ENCODE data around the gene FADS2.
A peak's percentile ranks its signal among the peaks of the same experiment; 100 is the strongest.

DNA sequence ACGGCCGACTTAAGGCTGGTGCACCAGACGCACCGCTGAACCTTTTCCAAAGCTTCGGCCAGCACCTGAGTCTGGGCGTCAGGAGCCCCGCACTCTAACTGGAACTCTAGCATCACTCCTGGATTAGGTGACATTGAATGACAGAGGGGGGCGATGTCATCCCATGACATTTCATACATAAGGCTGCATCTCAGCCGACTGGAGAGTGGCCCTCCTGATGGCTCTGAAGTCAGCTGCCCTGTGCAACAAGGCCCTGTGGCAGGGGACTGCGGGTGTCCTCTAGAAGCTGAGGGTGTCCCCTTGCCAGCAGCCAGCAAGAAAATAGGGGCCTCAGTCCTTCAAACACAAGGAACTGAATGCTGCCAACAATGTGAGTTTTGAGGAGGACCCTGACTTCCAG, 73.3 kb downstream of the FADS2 start:
- TF ChIP-seq, protein P1, sequence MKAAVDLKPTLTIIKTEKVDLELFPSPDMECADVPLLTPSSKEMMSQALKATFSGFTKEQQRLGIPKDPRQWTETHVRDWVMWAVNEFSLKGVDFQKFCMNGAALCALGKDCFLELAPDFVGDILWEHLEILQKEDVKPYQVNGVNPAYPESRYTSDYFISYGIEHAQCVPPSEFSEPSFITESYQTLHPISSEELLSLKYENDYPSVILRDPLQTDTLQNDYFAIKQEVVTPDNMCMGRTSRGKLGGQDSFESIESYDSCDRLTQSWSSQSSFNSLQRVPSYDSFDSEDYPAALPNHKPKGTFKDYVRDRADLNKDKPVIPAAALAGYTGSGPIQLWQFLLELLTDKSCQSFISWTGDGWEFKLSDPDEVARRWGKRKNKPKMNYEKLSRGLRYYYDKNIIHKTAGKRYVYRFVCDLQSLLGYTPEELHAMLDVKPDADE (IDR thresholded peaks at IDR 0.05): no peak
- TF ChIP-seq EZH2 (IDR thresholded peaks at IDR 0.05; ENCODE audit: low read depth, unreplicated experiment) (no peak), NANOG (IDR thresholded peaks at IDR 0.05; ENCODE audit: borderline replicate concordance) (no peak), POLR2AphosphoS5 (IDR thresholded peaks at IDR 0.05; ENCODE audit: low read depth) (no peak), JUNB (IDR thresholded peaks at IDR 0.05; ENCODE audit: unreplicated experiment) (no peak), EZH2phosphoT487 (IDR thresholded peaks at IDR 0.05; ENCODE audit: unreplicated experiment) (no peak), CREB1 (CRISPR knock-in tag; IDR thresholded peaks at IDR 0.05; ENCODE audit: low read depth) (no peak), ZNF114 (CRISPR knock-in tag; IDR thresholded peaks at IDR 0.05) (no peak)
- TF ChIP-seq, protein P2, sequence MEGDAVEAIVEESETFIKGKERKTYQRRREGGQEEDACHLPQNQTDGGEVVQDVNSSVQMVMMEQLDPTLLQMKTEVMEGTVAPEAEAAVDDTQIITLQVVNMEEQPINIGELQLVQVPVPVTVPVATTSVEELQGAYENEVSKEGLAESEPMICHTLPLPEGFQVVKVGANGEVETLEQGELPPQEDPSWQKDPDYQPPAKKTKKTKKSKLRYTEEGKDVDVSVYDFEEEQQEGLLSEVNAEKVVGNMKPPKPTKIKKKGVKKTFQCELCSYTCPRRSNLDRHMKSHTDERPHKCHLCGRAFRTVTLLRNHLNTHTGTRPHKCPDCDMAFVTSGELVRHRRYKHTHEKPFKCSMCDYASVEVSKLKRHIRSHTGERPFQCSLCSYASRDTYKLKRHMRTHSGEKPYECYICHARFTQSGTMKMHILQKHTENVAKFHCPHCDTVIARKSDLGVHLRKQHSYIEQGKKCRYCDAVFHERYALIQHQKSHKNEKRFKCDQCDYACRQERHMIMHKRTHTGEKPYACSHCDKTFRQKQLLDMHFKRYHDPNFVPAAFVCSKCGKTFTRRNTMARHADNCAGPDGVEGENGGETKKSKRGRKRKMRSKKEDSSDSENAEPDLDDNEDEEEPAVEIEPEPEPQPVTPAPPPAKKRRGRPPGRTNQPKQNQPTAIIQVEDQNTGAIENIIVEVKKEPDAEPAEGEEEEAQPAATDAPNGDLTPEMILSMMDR (conservative IDR thresholded peaks at IDR 0.05; ENCODE audit: low read depth in 2 of 2): peak in 1 of 2 experiments; percentile 52; a peak in 2 of 4 replicates
- TF ChIP-seq, protein P3, sequence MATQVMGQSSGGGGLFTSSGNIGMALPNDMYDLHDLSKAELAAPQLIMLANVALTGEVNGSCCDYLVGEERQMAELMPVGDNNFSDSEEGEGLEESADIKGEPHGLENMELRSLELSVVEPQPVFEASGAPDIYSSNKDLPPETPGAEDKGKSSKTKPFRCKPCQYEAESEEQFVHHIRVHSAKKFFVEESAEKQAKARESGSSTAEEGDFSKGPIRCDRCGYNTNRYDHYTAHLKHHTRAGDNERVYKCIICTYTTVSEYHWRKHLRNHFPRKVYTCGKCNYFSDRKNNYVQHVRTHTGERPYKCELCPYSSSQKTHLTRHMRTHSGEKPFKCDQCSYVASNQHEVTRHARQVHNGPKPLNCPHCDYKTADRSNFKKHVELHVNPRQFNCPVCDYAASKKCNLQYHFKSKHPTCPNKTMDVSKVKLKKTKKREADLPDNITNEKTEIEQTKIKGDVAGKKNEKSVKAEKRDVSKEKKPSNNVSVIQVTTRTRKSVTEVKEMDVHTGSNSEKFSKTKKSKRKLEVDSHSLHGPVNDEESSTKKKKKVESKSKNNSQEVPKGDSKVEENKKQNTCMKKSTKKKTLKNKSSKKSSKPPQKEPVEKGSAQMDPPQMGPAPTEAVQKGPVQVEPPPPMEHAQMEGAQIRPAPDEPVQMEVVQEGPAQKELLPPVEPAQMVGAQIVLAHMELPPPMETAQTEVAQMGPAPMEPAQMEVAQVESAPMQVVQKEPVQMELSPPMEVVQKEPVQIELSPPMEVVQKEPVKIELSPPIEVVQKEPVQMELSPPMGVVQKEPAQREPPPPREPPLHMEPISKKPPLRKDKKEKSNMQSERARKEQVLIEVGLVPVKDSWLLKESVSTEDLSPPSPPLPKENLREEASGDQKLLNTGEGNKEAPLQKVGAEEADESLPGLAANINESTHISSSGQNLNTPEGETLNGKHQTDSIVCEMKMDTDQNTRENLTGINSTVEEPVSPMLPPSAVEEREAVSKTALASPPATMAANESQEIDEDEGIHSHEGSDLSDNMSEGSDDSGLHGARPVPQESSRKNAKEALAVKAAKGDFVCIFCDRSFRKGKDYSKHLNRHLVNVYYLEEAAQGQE (IDR thresholded peaks at IDR 0.05; ENCODE audit: unreplicated experiment): no peak
